ENCODE data around the gene KCNAB1.

GRCh38 chr3:156497326-156497725, 376.9 kb downstream of the KCNAB1 start:
- TF ChIP-seq POLR2A (IDR thresholded peaks at IDR 0.05; ENCODE audit: borderline replicate concordance, extremely low read depth, insufficient read depth, insufficient read length) = no peak
- TF ChIP-seq POLR2AphosphoS5 (IDR thresholded peaks at IDR 0.05; ENCODE audit: low read depth, low read length) = no peak
- no peak for TF ChIP-seq CTCF (IDR thresholded peaks at IDR 0.05 in 2 of 3, conservative IDR thresholded peaks at IDR 0.05 in 1 of 3; ENCODE audit: borderline replicate concordance in 1 of 3, insufficient read depth in 1 of 3, low read depth in 2 of 3, low read length in 2 of 3)
- no peak for TF ChIP-seq RAD21 (IDR thresholded peaks at IDR 0.05; ENCODE audit: low read depth)
- TF ChIP-seq EZH2 (IDR thresholded peaks at IDR 0.05) = no peak

Measured in HCT116 (cell line).